SK-N-SH (cell line): Measurements from ENCODE around the gene PODXL. TPM values are rescaled to one million over a fixed set of nuclear protein-coding genes. Genes with fewer than 3 reads are reported as not detected.

Source experiments
- CTCF ChIA-PET: fragments of 300-600, 350-600 bp; formaldehyde crosslinking; extraction: SDS; loops from one replicate; lab custom pipeline; 2021; lab: Yijun Ruan, JAX
- POLR2A ChIA-PET: fragments of 350-600 bp; sonication (Branson Sonifier 250); formaldehyde crosslinking; extraction: SDS; loops from one replicate; lab custom pipeline; 2020; ENCODE audit warnings: antibody characterized with exemption, inconsistent platforms; lab: Yijun Ruan, JAX
- DNase-seq: peaks from one replicate; pipeline ENCODE4 v3.0.0; 2012
- H2AFZ ChIP-seq: fragments of 200-600 bp; sonication (generic); 2 replicates; pipeline ENCODE4 v1.8.1; 2016; ENCODE audit warnings: antibody characterized with exemption, mild to moderate bottlenecking, low read depth
- H3F3A ChIP-seq: fragments of 200-600 bp; sonication (generic); replicated peaks from 2 replicates; pipeline ENCODE3; 2016; ENCODE audit warnings: antibody characterized with exemption, mild to moderate bottlenecking; ENCODE audit not compliant: insufficient read depth
- H3K27ac ChIP-seq, 2 experiments: fragments of 200-500 bp in 1 of 2; fragments of 200-600 bp in 1 of 2; sonication (Bioruptor generic) in 1 of 2; sonication (generic), shearing (Covaris generic) in 1 of 2; 2 replicates each; pipeline versions ENCODE4 v1.5.1 to v1.6.1; 2014 to 2016; ENCODE audit warnings: low read depth in 2 of 2, inconsistent platforms in 1 of 2, low read length in 1 of 2, mild to moderate bottlenecking in 1 of 2, mixed read lengths in 1 of 2
- H3K27me3 ChIP-seq: fragments of 200-600 bp; sonication (generic), shearing (Covaris generic); 2 replicates; pipeline ENCODE4 v1.6.1; 2016; ENCODE audit warnings: mixed run types; ENCODE audit not compliant: insufficient read depth
- H3K36me3 ChIP-seq, 2 experiments: fragments of 200-500 bp in 1 of 2; fragments of 200-600 bp in 1 of 2; sonication (Bioruptor generic) in 1 of 2; sonication (generic) in 1 of 2; replicated peaks in 1 of 2; 2 replicates each; pipeline versions ENCODE3 to v1.5.1; 2014 to 2016; ENCODE audit warnings: low read length in 1 of 2, mild to moderate bottlenecking in 1 of 2; ENCODE audit not compliant: insufficient read depth in 2 of 2, control insufficient read depth in 1 of 2
- H3K4me1 ChIP-seq, 2 experiments: fragments of 200-500 bp in 1 of 2; fragments of 200-600 bp in 1 of 2; sonication (Bioruptor generic) in 1 of 2; sonication (generic), shearing (Covaris generic) in 1 of 2; 2 replicates each; pipeline versions ENCODE4 v1.5.1 to v1.6.1; 2014 to 2016; ENCODE audit warnings: low read depth in 1 of 2, low read length in 1 of 2, mixed run types in 1 of 2; ENCODE audit not compliant: insufficient read depth in 2 of 2, control insufficient read depth in 1 of 2
- H3K4me2 ChIP-seq: fragments of 200-600 bp; sonication (generic), shearing (Covaris generic); 2 replicates; pipeline ENCODE4 v1.6.1; 2017; ENCODE audit warnings: mixed run types
- H3K4me3 ChIP-seq, 2 experiments: fragments of 200-500 bp in 1 of 2; fragments of 200-600 bp in 1 of 2; sonication (Bioruptor generic) in 1 of 2; sonication (generic), shearing (Covaris generic) in 1 of 2; 2 replicates each; pipeline versions ENCODE4 v1.5.1 to v1.8.1; 2014 to 2016; ENCODE audit warnings: low read depth in 2 of 2, inconsistent platforms in 1 of 2, low read length in 1 of 2, mild to moderate bottlenecking in 1 of 2, mixed read lengths in 1 of 2, moderate library complexity in 1 of 2
- H3K79me2 ChIP-seq: fragments of 200-600 bp; sonication (generic); 2 replicates; pipeline ENCODE4 v1.8.1; 2017; ENCODE audit warnings: mild to moderate bottlenecking; ENCODE audit not compliant: insufficient read depth
- H3K9ac ChIP-seq: fragments of 200-600 bp; sonication (generic); 2 replicates; pipeline ENCODE4 v1.6.1; 2017; ENCODE audit warnings: mixed run types
- H3K9me2 ChIP-seq: fragments of 200-600 bp; sonication (generic); 2 replicates; pipeline ENCODE4 v1.6.1; 2017; ENCODE audit warnings: mixed run types
- H3K9me3 ChIP-seq: fragments of 200-600 bp; sonication (generic); 2 replicates; pipeline ENCODE4 v1.6.1; 2017; ENCODE audit warnings: mixed run types, mild to moderate bottlenecking, moderate library complexity
- H4K20me1 ChIP-seq: fragments of 200-600 bp; sonication (generic); 2 replicates; pipeline ENCODE4 v1.6.1; 2017; ENCODE audit warnings: mild to moderate bottlenecking, mixed run types; ENCODE audit not compliant: insufficient read depth
- CTCF ChIP-seq: fragments of 200-600 bp; sonication (generic); IDR thresholded peaks from 2 replicates; pipeline ENCODE4 v1.6.1; 2017; ENCODE audit warnings: antibody characterized with exemption, mild to moderate bottlenecking, moderate library complexity
- EP300 ChIP-seq, 2 experiments: IDR thresholded peaks; 2 replicates each; pipeline versions ENCODE4 v1.4.0 to v1.6.1; 2012; ENCODE audit warnings: borderline replicate concordance in 1 of 2, low read depth in 1 of 2, low read length in 1 of 2
- EZH2phosphoT487 ChIP-seq: fragments of 200-600 bp; sonication (generic); IDR thresholded peaks from 2 replicates; pipeline ENCODE4 v1.6.1; 2017; ENCODE audit warnings: low read depth, mixed run types, mild to moderate bottlenecking, antibody characterized with exemption, moderate library complexity, borderline replicate concordance
- FOXM1 ChIP-seq: IDR thresholded peaks from 2 replicates; pipeline ENCODE4 v1.4.0; 2012; ENCODE audit warnings: low read depth, mild to moderate bottlenecking
- GABPA ChIP-seq: IDR thresholded peaks from 2 replicates; pipeline ENCODE4 v1.4.0; 2012; ENCODE audit warnings: low read depth, mild to moderate bottlenecking
- GATA2 ChIP-seq: sonication (generic); formaldehyde crosslinking; IDR thresholded peaks from 2 replicates; pipeline ENCODE4 v1.5.0; 2020; ENCODE audit warnings: mild to moderate bottlenecking, missing genetic modification reagents
- IRF3 ChIP-seq: fragments of 150-350 bp; IDR thresholded peaks from 2 replicates; pipeline ENCODE4 v1.6.1; 2016; ENCODE audit warnings: mild to moderate bottlenecking, low read depth, low read length
- JUND ChIP-seq: IDR thresholded peaks from 2 replicates; pipeline ENCODE4 v1.4.0; 2012
- MEF2A ChIP-seq: IDR thresholded peaks from 2 replicates; pipeline ENCODE4 v1.4.0; 2012; ENCODE audit warnings: low read depth, borderline replicate concordance
- NFIC ChIP-seq: IDR thresholded peaks from 2 replicates; pipeline ENCODE4 v1.4.0; 2012; ENCODE audit warnings: borderline replicate concordance
- PBX3 ChIP-seq: IDR thresholded peaks from 2 replicates; pipeline ENCODE4; 2012
- POLR2AphosphoS5 ChIP-seq: IDR thresholded peaks from 2 replicates; pipeline ENCODE4 v1.6.1; 2012; ENCODE audit warnings: low read depth, low read length
- RFX5 ChIP-seq: IDR thresholded peaks from 2 replicates; pipeline ENCODE4 v1.6.1; 2012; ENCODE audit warnings: mild to moderate bottlenecking, improper control_type of control experiment, low read length
- RXRA ChIP-seq: IDR thresholded peaks from 2 replicates; pipeline ENCODE4 v1.4.0; 2012; ENCODE audit warnings: low read depth, mild to moderate bottlenecking, borderline replicate concordance
- SMC3 ChIP-seq: IDR thresholded peaks from 2 replicates; pipeline ENCODE4 v1.6.1; 2012; ENCODE audit warnings: low read depth, low read length, improper control_type of control experiment
- TCF12 ChIP-seq: IDR thresholded peaks from 2 replicates; pipeline ENCODE4 v1.4.0; 2012
- USF1 ChIP-seq: IDR thresholded peaks from 2 replicates; pipeline ENCODE4 v1.4.0; 2012; ENCODE audit warnings: low read depth, borderline replicate concordance
- USF2 ChIP-seq: fragments of 150-350 bp; IDR thresholded peaks from 2 replicates; pipeline ENCODE4 v1.6.1; 2017; ENCODE audit warnings: antibody characterized with exemption, low read length, low read depth, borderline replicate concordance
- YY1 ChIP-seq: IDR thresholded peaks from 2 replicates; pipeline ENCODE4 v1.4.0; 2012; ENCODE audit warnings: low read depth, mild to moderate bottlenecking
- WGBS: methylation state at CpG from one replicate; pipeline ENCODE4 v1.1.6; 2017; ENCODE audit warnings: low lambda C conversion rate; 5-methylcytosine and 5-hydroxymethylcytosine counted together
- polyA plus RNA-seq, 3 experiments: library from polyadenylated mRNA; depleted of rRNA; stranded (reverse); fragments of >200 nt; gene quantifications; 2 replicates each; pipeline ENCODE4 v1.2.3, GENCODE V29; 2012

The PODXL gene
- polyA plus RNA-seq, 1 of the 3 experiments (the other 2 are of a cell fraction): 76.1 TPM

- Histone ChIP-seq H3K4me2 (no peak overlapping the region), H3K4me1 (peaks cover 3 to 17% of the 10 kb centered on the region in 2 experiments), H3K9me3 (no peaks in the 10 kb centered on the region), H4K20me1 (no peaks in the 10 kb centered on the region), H3K36me3 (peaks cover 43 to 54% of the 10 kb centered on the region in 2 experiments), H3K9ac (no peak overlapping the region), H3K9me2 (no peaks in the 10 kb centered on the region), H3F3A (peaks cover 60% of the 10 kb centered on the region), H3K27ac (no peak overlapping the region), H3K27me3 (no peaks in the 10 kb centered on the region), H3K79me2 (no peaks in the 10 kb centered on the region), H3K4me3 (no peak overlapping the region), H2AFZ (no peak overlapping the region)
- no peak for TF ChIP-seq EZH2phosphoT487
- no peak for TF ChIP-seq POLR2AphosphoS5
- TF ChIP-seq CTCF: no peak
- no peak for TF ChIP-seq USF1
- no peak for TF ChIP-seq JUND
- TF ChIP-seq GATA2 (CRISPR knock-in tag): no peak
- TF ChIP-seq TCF12: no peak
- no peak for TF ChIP-seq SMC3
- TF ChIP-seq IRF3: no peak
- TF ChIP-seq PBX3: no peak
- no peak for TF ChIP-seq EP300 (IDR thresholded peaks at IDR 0.05; ENCODE audit: borderline replicate concordance in 1 of 2, low read depth in 1 of 2, low read length in 1 of 2)
- no peak for TF ChIP-seq NFIC
- no peak for TF ChIP-seq YY1
- TF ChIP-seq FOXM1: no peak
- no peak for TF ChIP-seq RFX5
- TF ChIP-seq GABPA: no peak
- TF ChIP-seq USF2: no peak
- TF ChIP-seq MEF2A: no peak
- TF ChIP-seq RXRA: no peak
- POLR2A ChIA-PET: no interaction called here
- DNase-seq: no peak
- CTCF ChIA-PET: interaction anchor here (0.8 to 1.5 kb wide), 7 partner anchors 14 to 443 kb away, joined by 3 to 5 read pairs (median 3); no protein-coding TSS in a partner anchor
- 98% methylated on average over 2 of the region's 2 CpGs for WGBS
These were observed 73.6 kb downstream of the PODXL start for GRCh38 chr7:131482800-131483199.
